NCI-H2196 treated with DMSO at 0.1 percent for 48 hours (cell line): Measurements from ENCODE around the gene OR9A2.

ENCODE experiments used
- DNase-seq: peaks from one replicate; lab custom pipeline; 2025; ENCODE audit not compliant: unreplicated experiment; lab: John Stamatoyannopoulos, UW

OR9A2 gene

DNA sequence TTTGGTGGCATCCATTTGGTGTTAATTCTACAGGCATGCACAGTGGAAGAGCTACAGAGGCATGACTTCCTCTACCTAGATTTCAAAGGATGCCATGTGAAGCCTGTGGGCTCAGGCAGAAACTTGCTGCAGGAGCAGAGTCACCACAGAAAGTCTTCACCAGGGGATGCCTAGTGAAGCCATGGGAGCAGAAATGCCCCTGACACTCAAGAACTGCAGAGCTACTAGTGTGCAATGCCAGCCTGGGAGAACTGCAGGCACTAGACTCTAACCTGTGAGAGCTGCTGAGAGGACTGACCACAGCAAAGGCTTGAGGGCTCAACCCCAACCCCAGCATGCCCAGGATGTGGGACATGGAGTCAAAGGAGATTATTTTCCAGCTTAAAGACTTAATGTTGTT, 3.9 kb downstream of the OR9A2 start:
- no peak for DNase-seq

DNA sequence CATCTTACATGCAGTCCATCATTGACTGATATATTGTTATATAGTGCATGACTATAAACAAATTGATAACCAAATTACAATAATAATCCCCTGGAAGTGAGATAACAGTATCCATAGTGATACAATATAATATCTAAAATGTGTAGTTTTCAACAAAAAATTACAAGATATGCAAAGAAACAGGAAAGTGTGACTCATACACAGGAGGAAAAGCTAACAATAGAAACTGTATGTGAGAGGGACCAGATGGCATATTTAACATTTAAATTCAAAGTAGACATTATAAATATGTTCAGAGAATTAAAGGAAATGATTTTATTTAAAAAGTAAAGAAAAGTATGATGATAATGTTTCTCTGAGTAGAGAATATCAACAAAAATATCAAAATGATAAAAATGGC, 8.0 kb downstream of the OR9A2 start:
- no peak for DNase-seq

DNA sequence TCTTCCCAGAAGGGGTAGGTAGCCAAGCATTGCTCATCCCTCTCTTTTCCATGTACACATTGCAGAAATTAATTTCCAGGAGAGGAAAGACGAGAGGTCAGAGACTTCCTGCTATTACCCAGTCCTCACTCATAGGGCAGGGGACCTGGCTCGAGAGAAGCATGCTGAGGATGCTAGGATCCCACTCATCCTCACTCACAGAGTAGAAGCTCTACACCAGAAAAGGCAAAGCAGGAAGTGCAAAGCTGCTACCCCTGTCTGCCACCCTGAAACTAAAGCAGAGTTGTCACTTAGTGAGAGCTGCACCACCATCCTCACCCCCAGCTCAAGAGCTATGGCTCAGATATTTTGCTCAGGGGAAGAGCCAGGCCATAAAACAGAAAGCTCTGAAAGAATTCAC, 9.9 kb downstream of the OR9A2 start:
- no peak for DNase-seq

DNA sequence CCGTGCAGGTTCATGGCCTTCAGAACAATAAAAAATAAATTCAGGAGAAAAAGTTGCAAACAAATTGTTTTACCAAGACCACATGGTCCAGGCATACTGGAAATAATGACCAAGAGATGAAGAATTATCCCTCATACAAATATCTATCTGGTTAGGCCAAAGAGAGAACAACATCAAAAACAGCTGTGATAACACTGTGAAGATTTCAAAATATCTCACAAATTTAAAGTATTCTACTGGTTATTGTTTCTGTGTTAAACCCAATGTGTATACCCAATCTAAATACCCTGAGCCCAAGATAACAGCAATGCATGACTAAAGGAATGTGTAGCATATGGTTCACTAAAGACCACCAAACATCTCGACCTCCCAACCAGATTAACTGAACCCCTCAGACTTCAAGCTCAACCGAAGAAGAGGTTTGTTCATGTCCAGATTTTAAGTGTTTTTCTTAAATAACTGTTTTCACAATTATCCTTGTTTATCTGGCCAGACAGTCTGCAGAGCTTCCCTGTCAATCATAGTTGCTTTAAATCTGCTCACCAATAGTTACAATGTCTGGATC, 10.9 kb downstream of the OR9A2 start:
- DNase-seq = no peak

- DNase-seq = no peak
Observed at GRCh38 chr7:143015084-143015483, 11.8 kb downstream of the OR9A2 start.

DNA sequence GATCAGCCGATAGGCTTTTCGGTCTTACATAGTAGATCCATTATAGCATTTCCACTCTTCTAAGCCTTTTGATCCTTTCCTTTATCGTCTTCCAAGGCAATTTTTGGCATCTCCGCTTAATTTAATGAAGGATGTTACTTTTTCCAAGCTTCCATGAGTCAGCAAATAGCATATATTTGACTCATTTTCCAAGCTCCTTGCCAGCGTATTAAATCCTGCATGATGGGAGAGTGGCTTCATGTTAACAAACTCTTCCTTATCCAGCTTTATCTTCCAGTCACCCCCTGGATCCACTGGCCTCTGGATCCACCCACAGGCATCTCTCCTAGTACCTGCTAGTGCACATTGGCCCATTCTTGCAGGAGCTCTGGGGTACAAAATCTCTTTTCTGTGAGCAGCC, 13.0 kb downstream of the OR9A2 start:
- no peak for DNase-seq

DNA sequence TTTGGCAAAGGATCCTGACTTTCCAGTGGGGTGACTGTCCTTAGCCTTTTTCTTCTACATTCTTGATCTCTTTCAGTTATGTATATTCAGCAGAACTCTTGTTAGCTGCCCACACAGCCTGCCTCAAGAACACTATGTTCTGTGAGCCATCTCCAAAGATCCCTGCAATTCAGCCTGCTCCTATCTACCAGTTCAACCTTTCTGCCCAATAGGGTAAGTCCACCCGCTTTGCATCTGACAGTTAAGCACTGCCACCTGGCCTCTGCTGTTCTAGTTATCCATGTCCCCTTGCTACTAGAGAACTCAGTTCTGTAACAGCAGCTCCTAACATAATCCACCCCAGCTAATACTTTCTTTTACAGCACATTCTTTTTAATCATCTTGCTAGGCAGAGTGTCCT, 13.5 kb downstream of the OR9A2 start:
- DNase-seq = no peak

GRCh38 chr7:143012409-143012808, 14.5 kb downstream of the OR9A2 start:
- no peak for DNase-seq

GRCh38 chr7:143012001-143012400, 14.9 kb downstream of the OR9A2 start:
- DNase-seq = no peak

GRCh38 chr7:143008007-143008901, 18.7 kb downstream of the OR9A2 start:
- no peak for DNase-seq

- DNase-seq = no peak
Observed at GRCh38 chr7:143005632-143006260, 21.2 kb downstream of the OR9A2 start.

- peak; percentile 37 for DNase-seq
Observed at GRCh38 chr7:143003393-143004051, 23.4 kb downstream of the OR9A2 start.

GRCh38 chr7:143002898-143003297, 24.0 kb downstream of the OR9A2 start:
- DNase-seq = no peak

- DNase-seq = no peak
Observed at GRCh38 chr7:143002106-143002505, 24.8 kb downstream of the OR9A2 start.

DNA sequence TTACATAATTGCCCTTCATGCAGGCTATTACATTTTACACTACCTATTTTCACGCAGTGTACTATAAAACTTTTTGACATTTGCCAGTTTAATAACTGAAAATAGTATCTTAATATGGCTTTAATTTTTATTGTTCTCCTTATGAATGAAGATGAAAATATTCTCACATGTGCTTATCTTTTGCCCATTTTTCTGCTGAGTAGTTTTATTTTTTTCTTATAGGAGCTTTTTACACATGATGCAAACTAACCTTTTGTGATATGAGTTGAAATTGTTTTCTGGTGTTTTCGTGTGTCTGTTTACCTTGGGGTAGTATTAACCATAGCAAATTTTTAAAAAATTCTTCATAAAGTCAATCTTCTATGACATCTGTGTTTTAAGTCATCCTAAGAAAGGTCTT, 26.3 kb downstream of the OR9A2 start:
- DNase-seq = no peak

GRCh38 chr7:142999793-143000192, 27.1 kb downstream of the OR9A2 start:
- no peak for DNase-seq

GRCh38 chr7:142998966-142999365, 28.0 kb downstream of the OR9A2 start:
- DNase-seq = no peak

DNA sequence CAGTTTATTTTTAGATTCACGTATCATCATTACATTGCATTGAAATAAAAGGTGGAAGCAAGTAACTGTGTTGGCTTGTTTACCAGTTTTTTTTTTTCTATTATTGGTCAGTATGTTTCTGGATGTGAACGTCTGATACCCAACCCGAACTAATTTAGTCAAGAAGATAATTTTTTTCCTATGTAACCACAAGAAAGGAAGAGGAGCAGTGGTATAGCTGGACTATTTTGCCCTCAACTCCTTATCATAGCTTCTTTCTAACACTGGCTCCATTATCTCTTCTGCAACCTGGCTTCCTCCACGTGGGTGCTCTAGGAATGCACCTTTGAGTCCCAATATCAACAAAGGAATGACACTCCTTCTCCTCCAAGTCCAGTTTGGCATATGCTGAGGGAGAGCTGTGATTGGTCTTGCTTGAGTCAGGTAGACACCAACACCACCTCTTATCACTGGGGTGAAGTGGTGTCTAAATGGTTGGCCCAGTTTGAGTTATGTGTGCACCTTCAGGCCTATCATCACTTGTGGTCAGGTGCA, 29.4 kb downstream of the OR9A2 start:
- DNase-seq = no peak

- DNase-seq = no peak
Observed at GRCh38 chr7:142992427-142992826, 34.5 kb downstream of the OR9A2 start.

DNA sequence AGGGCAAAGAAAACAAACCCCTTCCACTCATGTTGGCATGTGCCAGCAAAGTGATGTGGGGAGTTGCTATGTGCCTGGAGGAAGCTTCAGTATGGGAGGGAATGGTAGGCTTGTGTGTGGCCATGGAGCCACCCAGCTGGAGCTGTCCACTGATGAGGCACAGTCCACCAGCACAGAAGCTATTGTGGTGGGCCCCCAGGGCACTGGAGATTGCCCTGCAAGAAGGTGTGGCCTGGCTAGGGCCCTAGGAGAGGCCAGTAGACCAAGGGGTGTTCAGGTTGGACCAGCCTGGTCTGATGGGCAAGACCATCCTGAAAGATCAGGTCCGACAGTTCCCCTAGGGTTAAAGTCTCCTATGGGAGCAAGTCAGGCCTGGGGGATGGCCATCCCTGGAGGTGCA, 42.6 kb downstream of the OR9A2 start:
- DNase-seq = no peak

- DNase-seq = no peak
Observed at GRCh38 chr7:142983825-142984224, 43.1 kb downstream of the OR9A2 start.
